Ramos (cell line): ENCODE results near the gene FUBP1.
"Not testable (repeated sequence)": the region's sequence is repeated elsewhere in the genome, so short reads cannot be mapped to it uniquely, and the experiment has no call there.

ENCODE experiments used
- in situ Hi-C: fragments of 300-500 bp; cut with MboI; formaldehyde crosslinking; loops from one replicate; pipeline ENCODE4 v1.14.3; 2022; ENCODE audit warnings: low sequenced_read_pairs; ENCODE audit not compliant: unreplicated experiment

Gene FUBP1

DNA sequence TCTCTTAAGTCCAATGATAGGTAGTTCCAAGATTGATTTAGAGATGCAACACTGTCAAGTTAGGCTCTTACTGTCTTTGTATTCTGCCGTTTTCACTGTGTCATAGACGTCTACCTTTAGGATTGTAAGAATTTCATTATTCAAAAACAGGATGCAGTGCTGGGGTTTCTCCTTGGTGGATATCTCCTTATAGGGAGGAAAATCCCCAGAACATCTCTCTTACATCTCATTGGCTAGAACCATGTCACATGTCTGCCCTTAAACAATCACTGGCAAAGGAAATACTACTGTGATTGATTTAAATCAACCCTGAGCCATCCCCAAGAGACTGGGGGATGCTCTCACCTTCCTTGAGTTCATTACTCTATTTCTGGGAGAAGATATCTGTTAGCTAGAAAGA, 10.9 kb upstream of the FUBP1 start:
- in situ Hi-C loops, result no loop called here

- in situ Hi-C loops, result no loop called here
These were observed 9.0 kb upstream of the FUBP1 start for GRCh38 chr1:77987919-77988318.

DNA sequence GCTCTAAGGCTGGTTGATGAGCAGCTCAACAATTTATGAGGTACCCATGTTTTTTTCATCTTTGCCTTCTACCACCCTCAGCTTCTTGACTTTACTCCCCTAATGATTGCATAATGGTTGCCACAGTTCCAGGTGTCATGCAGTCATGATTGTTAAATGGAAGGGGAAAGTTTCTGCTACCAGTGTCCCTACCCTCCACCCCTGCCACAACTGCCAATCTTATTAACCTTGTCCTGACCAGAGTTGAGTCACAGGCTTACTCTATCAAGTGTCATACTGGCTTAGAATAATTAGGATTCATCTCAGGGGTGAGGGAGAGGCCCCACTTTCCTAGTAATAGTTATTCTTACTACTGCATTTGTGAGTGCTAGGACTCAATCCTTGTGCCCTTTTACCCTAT, 7.9 kb upstream of the FUBP1 start:
- in situ Hi-C loops, result no loop called here

DNA sequence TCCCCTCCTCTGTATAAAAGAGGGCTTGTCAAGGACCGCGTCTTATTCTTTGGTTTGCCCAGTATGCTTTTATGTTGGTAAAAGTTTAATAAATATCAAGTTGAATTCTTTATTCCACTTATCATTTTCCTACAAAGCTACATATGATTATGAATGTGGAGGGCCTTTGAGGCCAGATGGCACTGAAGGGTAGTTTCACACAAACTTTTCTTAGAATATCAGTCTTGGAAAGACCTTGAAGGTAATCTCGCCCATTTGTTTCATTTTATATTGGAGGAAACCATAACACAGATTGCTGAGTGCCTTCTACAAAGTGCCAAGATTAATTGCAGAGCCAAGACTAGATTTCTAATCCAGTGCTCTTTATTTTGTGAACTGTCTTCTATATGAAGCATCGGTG, 5.8 kb upstream of the FUBP1 start:
- in situ Hi-C loops, result no loop called here

DNA sequence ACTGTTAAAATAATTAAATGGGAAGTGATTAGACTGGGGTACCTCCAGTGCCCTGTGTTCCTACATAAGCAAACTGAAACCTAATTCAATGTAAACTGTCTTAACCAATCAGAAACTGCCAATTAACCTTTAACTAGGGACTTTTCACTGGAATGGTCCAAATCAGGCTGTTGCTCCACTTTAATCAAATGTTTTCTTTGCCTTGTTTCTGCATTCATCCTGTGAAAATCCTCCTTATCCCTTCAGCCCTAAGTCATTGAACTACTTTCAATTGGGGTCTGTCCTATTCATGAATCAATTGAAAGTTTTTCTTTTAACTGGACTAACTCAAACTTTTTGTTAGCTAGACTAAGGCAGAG, 5.1 kb upstream of the FUBP1 start:
- in situ Hi-C loops, result no loop called here

DNA sequence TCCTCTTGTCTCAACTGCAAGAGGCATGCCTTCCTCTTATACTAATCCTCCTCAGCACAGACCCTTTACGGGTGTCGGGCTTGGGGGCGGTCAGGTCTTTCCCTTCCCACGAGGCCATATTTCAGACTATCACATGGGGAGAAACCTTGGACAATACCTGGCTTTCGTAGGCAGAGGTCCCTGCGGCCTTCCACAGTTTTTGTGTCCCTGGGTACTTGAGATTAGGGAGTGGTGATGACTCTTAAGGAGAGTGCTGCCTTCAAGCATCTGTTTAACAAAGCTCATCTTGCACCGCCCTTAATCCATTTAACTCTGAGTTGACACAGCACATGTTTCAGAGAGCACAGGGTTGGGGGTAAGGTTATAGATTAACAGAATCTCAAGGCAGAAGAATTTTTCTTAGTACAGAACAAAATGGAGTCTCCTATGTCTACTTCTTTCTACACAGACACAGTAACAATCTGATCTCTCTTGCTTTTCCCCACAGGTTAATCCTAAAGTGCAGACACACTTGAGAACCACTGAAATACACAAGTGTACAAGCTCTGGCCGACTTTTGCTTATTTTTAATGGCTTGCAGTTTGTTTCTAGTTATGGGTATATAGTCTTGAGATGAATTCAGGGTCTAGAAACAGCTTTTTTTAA, 4.6 kb upstream of the FUBP1 start:
- in situ Hi-C loops, result not testable (repeated sequence)

GRCh38 chr1:77978293-77978968, 441 bp downstream of the FUBP1 start:
- in situ Hi-C loops, result no loop called here

DNA sequence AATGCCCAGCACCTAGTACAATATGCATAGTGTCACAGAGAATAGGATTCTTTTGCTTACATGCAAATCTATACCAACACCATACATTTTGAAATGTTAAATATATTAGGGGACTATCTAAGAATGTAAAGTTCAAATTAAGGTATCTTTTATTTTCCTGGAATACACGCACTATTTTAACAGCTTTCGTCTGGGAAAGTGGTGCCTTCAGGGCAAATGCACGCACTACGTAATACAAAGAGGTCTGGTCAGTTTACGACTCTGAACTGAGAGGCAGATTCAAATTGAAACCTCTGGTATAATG, 931 bp downstream of the FUBP1 start:
- in situ Hi-C loops, result no loop called here

DNA sequence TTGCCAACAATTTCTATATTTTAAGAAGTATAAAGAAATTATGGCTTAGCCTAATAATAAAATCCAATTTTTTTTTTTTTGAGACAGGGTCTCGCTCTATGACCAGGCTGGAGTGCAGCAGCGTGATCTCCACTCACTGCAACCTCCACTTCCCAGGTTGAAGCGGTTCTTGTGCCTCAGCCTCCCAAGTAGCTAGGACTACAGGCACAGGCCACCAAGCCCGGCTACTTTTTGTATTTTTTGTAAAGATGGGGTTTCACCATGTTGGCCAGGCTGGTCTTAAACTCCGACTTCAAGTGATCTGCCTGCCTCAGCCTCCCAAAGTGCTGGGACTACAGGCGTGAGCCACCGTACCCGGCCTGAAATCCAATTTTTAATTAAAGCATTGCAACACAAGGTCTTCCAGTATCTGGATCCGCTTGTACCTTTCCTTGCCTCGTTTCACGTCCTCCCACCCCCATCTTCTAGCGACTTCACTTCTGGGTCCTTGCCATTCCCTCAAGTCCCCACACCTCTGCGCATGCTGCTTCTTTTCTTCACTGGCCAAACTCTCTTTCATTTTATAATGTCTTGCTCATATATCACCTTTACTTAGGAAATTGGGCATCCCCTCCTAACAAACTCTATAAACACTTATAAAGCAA, 2.3 kb downstream of the FUBP1 start:
- in situ Hi-C loops, result no loop called here

GRCh38 chr1:77975907-77976306, 3.0 kb downstream of the FUBP1 start:
- in situ Hi-C loops, result no loop called here

GRCh38 chr1:77975386-77975785, 3.5 kb downstream of the FUBP1 start:
- in situ Hi-C loops, result no loop called here

DNA sequence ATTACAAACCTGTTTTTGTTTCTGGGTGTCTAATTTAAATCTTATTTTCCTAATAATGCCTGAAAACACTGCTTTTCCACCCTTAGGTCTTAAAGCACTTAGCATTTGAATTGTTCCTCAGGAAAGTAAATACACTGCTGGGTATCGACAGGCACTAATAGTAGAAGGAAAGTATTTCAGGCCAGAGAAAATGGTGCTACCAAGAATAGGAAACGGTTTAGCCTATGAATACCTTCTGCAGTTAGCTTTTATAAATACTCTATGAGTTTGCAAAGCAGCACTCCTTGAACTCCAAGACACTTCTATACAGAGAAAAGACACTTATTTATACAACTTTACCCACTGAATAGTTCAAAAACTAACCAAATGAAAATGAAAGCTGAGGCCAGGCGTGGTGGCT, 6.8 kb downstream of the FUBP1 start:
- in situ Hi-C loops, result no loop called here

DNA sequence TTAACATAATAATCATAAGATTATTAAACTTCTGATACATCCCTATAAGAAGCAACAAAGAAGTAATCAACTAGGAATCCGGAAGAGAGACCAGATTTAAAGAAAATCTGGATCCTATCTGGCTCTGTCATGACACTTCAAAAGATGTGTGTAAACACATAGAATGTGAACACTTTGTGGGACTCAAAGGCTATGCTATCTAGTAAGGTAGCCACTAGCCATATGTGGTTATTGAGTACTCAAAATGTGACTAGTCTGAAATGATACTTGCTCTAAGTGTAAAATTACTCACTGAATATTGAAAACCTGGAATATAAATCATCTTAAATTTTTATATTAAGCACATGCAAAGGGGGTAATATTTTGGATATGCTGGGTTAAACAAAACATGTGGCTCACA, 8.7 kb downstream of the FUBP1 start:
- in situ Hi-C loops, result no loop called here

DNA sequence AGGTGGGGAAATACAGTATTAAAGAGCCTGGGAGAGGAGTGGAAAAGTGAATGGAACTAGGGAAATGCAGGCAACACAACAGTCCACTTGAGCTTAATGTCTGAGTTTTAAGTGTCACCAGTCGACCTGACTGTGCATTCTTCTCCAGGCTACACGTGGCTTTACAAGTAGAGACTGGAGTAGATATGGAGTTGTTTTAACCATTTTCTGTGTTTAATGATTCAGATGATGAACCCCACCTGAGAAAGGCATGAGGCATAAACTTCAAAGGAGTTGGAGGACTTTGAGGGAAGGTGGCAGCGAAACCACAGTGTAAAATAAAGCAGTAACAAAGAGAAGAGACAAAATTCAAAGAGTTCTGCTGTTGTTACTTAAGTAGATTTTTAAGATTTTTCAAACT, 12.6 kb downstream of the FUBP1 start:
- in situ Hi-C loops, result no loop called here

DNA sequence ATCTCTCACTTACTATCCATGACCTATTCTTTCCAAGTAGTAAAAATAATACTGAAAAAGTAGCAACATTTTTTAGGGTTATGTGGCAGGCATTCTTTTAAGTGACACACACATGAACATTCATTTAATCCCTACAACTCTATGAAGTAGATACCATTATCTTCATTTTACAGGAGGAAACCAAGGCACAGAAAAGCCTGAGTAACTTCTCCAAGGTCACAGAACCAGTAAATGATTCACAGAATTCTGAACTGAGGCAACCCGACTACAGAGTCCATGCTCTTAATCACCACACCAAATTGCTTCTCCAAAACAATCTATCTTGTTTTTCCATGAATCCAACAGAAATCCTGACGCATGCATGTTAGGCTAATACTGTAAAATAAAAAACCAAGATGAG, 17.5 kb downstream of the FUBP1 start:
- in situ Hi-C loops, result no loop called here

DNA sequence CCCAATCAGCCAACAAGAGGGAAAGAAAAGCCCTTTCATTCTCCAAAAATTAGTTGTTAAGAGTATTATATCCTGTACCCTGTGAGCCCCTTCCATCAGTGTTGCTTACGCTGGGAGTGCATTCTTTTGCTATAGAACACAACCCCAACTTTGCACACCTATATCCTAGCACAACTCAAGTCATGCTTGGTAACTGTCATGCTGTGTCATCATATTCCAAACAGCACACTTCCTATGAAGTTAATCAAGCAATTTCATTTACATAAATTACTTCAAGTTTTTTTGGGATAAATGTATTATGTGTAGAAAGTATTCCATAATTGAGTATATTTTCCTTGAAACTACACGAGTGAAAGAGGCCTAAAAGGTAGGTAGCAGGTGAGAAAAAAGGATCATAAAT, 20.0 kb downstream of the FUBP1 start:
- in situ Hi-C loops, result no loop called here

- in situ Hi-C loops, result no loop called here
These were observed 20.5 kb downstream of the FUBP1 start for GRCh38 chr1:77958391-77958790.

- in situ Hi-C loops, result no loop called here
These were observed 22.4 kb downstream of the FUBP1 start for GRCh38 chr1:77956464-77956863.

DNA sequence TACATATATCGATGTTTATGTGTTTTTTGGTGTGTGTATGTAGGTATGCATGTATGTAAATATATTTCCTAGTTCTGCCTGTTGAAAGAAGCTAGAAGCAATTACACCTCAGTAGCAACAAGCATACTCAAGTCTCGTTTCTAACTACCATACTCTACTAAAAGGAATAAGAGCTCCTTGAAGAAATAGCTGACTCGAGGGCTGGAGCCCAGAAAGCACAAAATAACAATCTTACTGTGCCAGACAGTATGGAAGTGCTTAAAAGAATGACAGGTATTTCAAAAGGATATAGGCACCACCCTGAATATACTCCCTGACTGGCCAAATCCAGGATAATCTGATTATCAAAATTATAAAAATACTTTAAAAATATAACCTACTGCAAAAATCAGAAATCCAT, 23.2 kb downstream of the FUBP1 start:
- in situ Hi-C loops, result no loop called here

DNA sequence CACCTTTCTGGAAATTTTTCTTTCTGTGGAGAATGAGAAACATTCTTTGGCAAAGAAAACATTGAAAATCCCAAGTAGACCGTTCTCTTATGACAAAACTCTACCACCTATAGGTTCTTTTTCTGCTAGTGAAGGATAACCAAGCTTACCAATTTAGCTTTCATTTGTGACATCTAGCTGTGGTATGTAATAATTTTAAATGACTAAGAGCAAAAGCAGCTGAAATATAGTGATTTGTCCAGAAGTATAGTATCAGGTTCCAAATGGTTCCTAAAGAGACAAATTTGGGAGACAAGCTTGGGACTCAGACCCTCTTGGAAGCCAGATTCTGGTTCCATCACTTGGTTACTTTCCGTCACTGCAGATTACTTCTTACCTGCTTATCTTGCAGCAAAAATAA, 24.4 kb downstream of the FUBP1 start:
- in situ Hi-C loops, result no loop called here

DNA sequence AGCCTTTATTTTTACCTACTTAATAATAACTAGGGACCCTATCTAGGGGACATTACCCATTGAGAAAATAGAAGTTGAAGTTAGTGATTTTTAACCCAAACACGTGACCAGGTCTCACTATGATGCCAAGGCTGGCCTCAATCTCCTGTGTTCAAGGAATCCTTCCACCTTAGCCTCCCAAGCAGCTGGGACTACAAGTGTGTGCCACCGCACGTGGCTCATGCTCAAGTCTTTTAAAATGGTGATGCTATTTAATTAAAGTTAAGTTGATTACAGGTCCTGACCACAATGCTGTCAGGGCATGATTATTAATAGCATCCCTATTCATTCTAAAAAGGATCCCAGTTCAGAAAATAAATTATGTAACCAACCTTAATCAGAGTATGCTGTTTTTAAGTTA, 25.0 kb downstream of the FUBP1 start:
- in situ Hi-C loops, result no loop called here

GRCh38 chr1:77951328-77951727, 27.5 kb downstream of the FUBP1 start:
- in situ Hi-C loops, result no loop called here
